ENCODE measurements around the gene RPL31.

RPL31 gene

GRCh38 chr2:100978582-100979191 lies 23.4 kb upstream of the RPL31 start:
- H3K27me3 ChIP-seq (ENCODE audit: control insufficient read depth, low read length): peaks cover 14% of the 10 kb centered on the region; the same call in 1 of the 2 replicates
- H3K4me1 ChIP-seq (ENCODE audit: control insufficient read depth, low read length): peaks cover 9% of the 10 kb centered on the region
- H3K27ac ChIP-seq (ENCODE audit: low read depth, low read length): no peak overlapping the region
- H3K9me2 ChIP-seq (replicated peaks; ENCODE audit: control insufficient read depth, low read length): no peaks in the 10 kb centered on the region
- H3F3A ChIP-seq (ENCODE audit: control insufficient read depth, insufficient read depth): 0 out of 2 replicates have a peak, but pooled peaks cover 2% of the 10 kb centered on the region
- no peak overlapping the region for H3K4me3 ChIP-seq (ENCODE audit: low read length)
- TF ChIP-seq CTCF (IDR thresholded peaks at IDR 0.05; ENCODE audit: low read depth, low read length, poor library complexity, severe bottlenecking) (no peak), EZH2phosphoT487 (IDR thresholded peaks at IDR 0.05; ENCODE audit: borderline replicate concordance, low read length) (no peak)
- H3K79me2 ChIP-seq (ENCODE audit: control insufficient read depth, low read length): no peaks in the 10 kb centered on the region
- no peaks in the 10 kb centered on the region for H3K9me3 ChIP-seq (ENCODE audit: control insufficient read depth, insufficient read depth, low read length)
- no peaks in the 10 kb centered on the region for H4K20me1 ChIP-seq (ENCODE audit: control insufficient read depth, insufficient read depth, low read depth, low read length)
- no peaks in the 10 kb centered on the region for H3K36me3 ChIP-seq (ENCODE audit: control insufficient read depth, low read length)
- no peak overlapping the region for H3K4me2 ChIP-seq (ENCODE audit: low read length)

GRCh38 chr2:100980046-100980445 lies 22.0 kb upstream of the RPL31 start:
- Histone ChIP-seq H3K27me3 (ENCODE audit: control insufficient read depth, low read length) (peaks cover 14% of the 10 kb centered on the region; the same call in 1 of the 2 replicates), H3K79me2 (ENCODE audit: control insufficient read depth, low read length) (no peaks in the 10 kb centered on the region), H3K9me3 (ENCODE audit: control insufficient read depth, insufficient read depth, low read length) (no peaks in the 10 kb centered on the region), H3K4me3 (ENCODE audit: low read length) (no peak overlapping the region), H3K36me3 (ENCODE audit: control insufficient read depth, low read length) (no peaks in the 10 kb centered on the region), H3K4me2 (ENCODE audit: low read length) (no peak overlapping the region), H3K4me1 (ENCODE audit: control insufficient read depth, low read length) (peaks cover 9% of the 10 kb centered on the region), H3F3A (ENCODE audit: control insufficient read depth, insufficient read depth) (0 out of 2 replicates have a peak, but pooled peaks cover 2% of the 10 kb centered on the region), H3K27ac (ENCODE audit: low read depth, low read length) (no peak overlapping the region), H4K20me1 (ENCODE audit: control insufficient read depth, insufficient read depth, low read depth, low read length) (no peaks in the 10 kb centered on the region), H3K9me2 (replicated peaks; ENCODE audit: control insufficient read depth, low read length) (no peaks in the 10 kb centered on the region)
- TF ChIP-seq EZH2phosphoT487 (IDR thresholded peaks at IDR 0.05; ENCODE audit: borderline replicate concordance, low read length) (no peak), CTCF (IDR thresholded peaks at IDR 0.05; ENCODE audit: low read depth, low read length, poor library complexity, severe bottlenecking) (no peak)

- no peaks in the 10 kb centered on the region for H3K79me2 ChIP-seq (ENCODE audit: control insufficient read depth, low read length)
- no peak overlapping the region for H3K4me3 ChIP-seq (ENCODE audit: low read length)
- 0 out of 2 replicates have a peak, but pooled peaks cover 2% of the 10 kb centered on the region for H3F3A ChIP-seq (ENCODE audit: control insufficient read depth, insufficient read depth)
- no peak overlapping the region for H3K4me2 ChIP-seq (ENCODE audit: low read length)
- no peak overlapping the region for H3K27ac ChIP-seq (ENCODE audit: low read depth, low read length)
- peaks cover 2% of the 10 kb centered on the region; the same call in 1 of the 2 replicates for H4K20me1 ChIP-seq (ENCODE audit: control insufficient read depth, insufficient read depth, low read depth, low read length)
- peaks cover 9% of the 10 kb centered on the region for H3K4me1 ChIP-seq (ENCODE audit: control insufficient read depth, low read length)
- TF ChIP-seq CTCF (IDR thresholded peaks at IDR 0.05; ENCODE audit: low read depth, low read length, poor library complexity, severe bottlenecking) (no peak), EZH2phosphoT487 (IDR thresholded peaks at IDR 0.05; ENCODE audit: borderline replicate concordance, low read length) (no peak)
- no peaks in the 10 kb centered on the region for H3K9me2 ChIP-seq (replicated peaks; ENCODE audit: control insufficient read depth, low read length)
- peaks cover 14% of the 10 kb centered on the region; the same call in 1 of the 2 replicates for H3K27me3 ChIP-seq (ENCODE audit: control insufficient read depth, low read length)
- H3K36me3 ChIP-seq (ENCODE audit: control insufficient read depth, low read length): no peaks in the 10 kb centered on the region
- H3K9me3 ChIP-seq (ENCODE audit: control insufficient read depth, insufficient read depth, low read length): no peaks in the 10 kb centered on the region
Measured at GRCh38 chr2:100981011-100981410, 21.1 kb upstream of the RPL31 start.

All from DOHH2 (cell line).